Activated naive CD8-positive, alpha-beta T cell (primary cell): ENCODE data around the gene TMEM132E.
A peak's percentile ranks its signal among the peaks of the same experiment; 100 is the strongest.

ENCODE experiments used
- H3K27ac Mint-ChIP-seq: one replicate; pipeline ENCODE4 v1.8.0; 2021; ENCODE audit warnings: mixed read lengths
- H3K27me3 Mint-ChIP-seq: one replicate; pipeline ENCODE4 v1.8.0; 2021; ENCODE audit warnings: mixed read lengths
- H3K36me3 Mint-ChIP-seq: one replicate; pipeline ENCODE4 v1.8.0; 2021; ENCODE audit warnings: mixed read lengths
- H3K4me1 Mint-ChIP-seq: one replicate; pipeline ENCODE4 v1.8.0; 2021; ENCODE audit warnings: low read depth, mixed read lengths
- H3K4me3 Mint-ChIP-seq: one replicate; pipeline ENCODE4 v1.8.0; 2021; ENCODE audit warnings: mild to moderate bottlenecking, mixed read lengths
- H3K9me3 Mint-ChIP-seq: one replicate; pipeline ENCODE4 v1.8.0; 2021; ENCODE audit warnings: low read depth, mixed read lengths

The TMEM132E gene

GRCh38 chr17:34626121-34626681 lies 46.8 kb downstream of the TMEM132E start:
- Mint-ChIP-seq H3K36me3 (no peaks in the 10 kb centered on the region), H3K27me3 (peaks cover 42% of the 10 kb centered on the region), H3K27ac (no peak overlapping the region), H3K4me3 (no peak overlapping the region), H3K4me1 (peaks cover 8% of the 10 kb centered on the region), H3K9me3 (no peaks in the 10 kb centered on the region)

- Mint-ChIP-seq H3K9me3 (no peaks in the 10 kb centered on the region), H3K27ac (no peak overlapping the region), H3K27me3 (peaks cover 32% of the 10 kb centered on the region), H3K4me1 (peaks cover 8% of the 10 kb centered on the region), H3K4me3 (no peak overlapping the region), H3K36me3 (no peaks in the 10 kb centered on the region)
Observed at GRCh38 chr17:34628879-34629278, 49.5 kb downstream of the TMEM132E start.

GRCh38 chr17:34633351-34633750 lies 54.0 kb downstream of the TMEM132E start:
- Mint-ChIP-seq H3K27me3 (peaks cover 6% of the 10 kb centered on the region), H3K36me3 (no peaks in the 10 kb centered on the region), H3K4me1 (peaks cover 10% of the 10 kb centered on the region), H3K27ac (no peak overlapping the region), H3K4me3 (no peak overlapping the region), H3K9me3 (no peaks in the 10 kb centered on the region)

- Mint-ChIP-seq H3K4me3 (no peak overlapping the region), H3K36me3 (no peaks in the 10 kb centered on the region), H3K4me1 (peaks cover 10% of the 10 kb centered on the region), H3K27me3 (peaks cover 6% of the 10 kb centered on the region), H3K9me3 (no peaks in the 10 kb centered on the region), H3K27ac (no peak overlapping the region)
Observed at GRCh38 chr17:34633760-34634159, 54.4 kb downstream of the TMEM132E start.

- Mint-ChIP-seq H3K27me3 (peaks cover 2% of the 10 kb centered on the region), H3K36me3 (no peaks in the 10 kb centered on the region), H3K4me1 (peaks cover 13% of the 10 kb centered on the region), H3K9me3 (no peaks in the 10 kb centered on the region), H3K4me3 (no peak overlapping the region), H3K27ac (no peak overlapping the region)
Observed at GRCh38 chr17:34634551-34635160, 55.3 kb downstream of the TMEM132E start.

- peaks cover 13% of the 10 kb centered on the region for H3K4me1 Mint-ChIP-seq
- no peak overlapping the region for H3K27ac Mint-ChIP-seq
- H3K9me3 Mint-ChIP-seq = no peaks in the 10 kb centered on the region
Observed at GRCh38 chr17:34635876-34636275, 56.5 kb downstream of the TMEM132E start.

GRCh38 chr17:34637041-34637547 lies 57.7 kb downstream of the TMEM132E start:
- peak overlapping the region; percentile 70 for H3K4me3 Mint-ChIP-seq
- peaks cover 13% of the 10 kb centered on the region for H3K4me1 Mint-ChIP-seq
- no peaks in the 10 kb centered on the region for H3K36me3 Mint-ChIP-seq
- H3K27ac Mint-ChIP-seq = no peak overlapping the region
- peaks cover 3% of the 10 kb centered on the region for H3K27me3 Mint-ChIP-seq
- no peaks in the 10 kb centered on the region for H3K9me3 Mint-ChIP-seq

More at GRCh38 chr17:34635876-34636275, 56.5 kb downstream of the TMEM132E start:
- Mint-ChIP-seq H3K4me3 (no peak overlapping the region), H3K27me3 (peaks cover 2% of the 10 kb centered on the region), H3K36me3 (no peaks in the 10 kb centered on the region)

- H3K9me3 Mint-ChIP-seq = no peaks in the 10 kb centered on the region
- peaks cover 13% of the 10 kb centered on the region for H3K4me1 Mint-ChIP-seq
- no peak overlapping the region for H3K27ac Mint-ChIP-seq
- H3K4me3 Mint-ChIP-seq = peak overlapping the region; percentile 81
- H3K27me3 Mint-ChIP-seq = peaks cover 2% of the 10 kb centered on the region
- no peaks in the 10 kb centered on the region for H3K36me3 Mint-ChIP-seq
Observed at GRCh38 chr17:34637548-34638525, 58.5 kb downstream of the TMEM132E start.

GRCh38 chr17:34638526-34639260 lies 59.3 kb downstream of the TMEM132E start:
- no peaks in the 10 kb centered on the region for H3K9me3 Mint-ChIP-seq
- no peak overlapping the region for H3K27ac Mint-ChIP-seq
- H3K4me1 Mint-ChIP-seq = peaks cover 13% of the 10 kb centered on the region
- peak overlapping the region; percentile 81 for H3K4me3 Mint-ChIP-seq
- no peaks in the 10 kb centered on the region for H3K36me3 Mint-ChIP-seq
- peaks cover 2% of the 10 kb centered on the region for H3K27me3 Mint-ChIP-seq

GRCh38 chr17:34639706-34640425 lies 60.5 kb downstream of the TMEM132E start:
- no peaks in the 10 kb centered on the region for H3K9me3 Mint-ChIP-seq
- H3K4me1 Mint-ChIP-seq = peaks cover 13% of the 10 kb centered on the region
- no peaks in the 10 kb centered on the region for H3K36me3 Mint-ChIP-seq
- H3K27me3 Mint-ChIP-seq = peaks cover 6% of the 10 kb centered on the region
- no peak overlapping the region for H3K27ac Mint-ChIP-seq
- no peak overlapping the region for H3K4me3 Mint-ChIP-seq

GRCh38 chr17:34641368-34641767 lies 62.0 kb downstream of the TMEM132E start:
- H3K4me1 Mint-ChIP-seq = peaks cover 13% of the 10 kb centered on the region
- no peak overlapping the region for H3K4me3 Mint-ChIP-seq
- no peak overlapping the region for H3K27ac Mint-ChIP-seq
- H3K36me3 Mint-ChIP-seq = no peaks in the 10 kb centered on the region
- H3K27me3 Mint-ChIP-seq = peaks cover 6% of the 10 kb centered on the region
- no peaks in the 10 kb centered on the region for H3K9me3 Mint-ChIP-seq

GRCh38 chr17:34644941-34645550 lies 65.7 kb downstream of the TMEM132E start:
- no peak overlapping the region for H3K4me3 Mint-ChIP-seq
- H3K4me1 Mint-ChIP-seq = no peaks in the 10 kb centered on the region
- no peaks in the 10 kb centered on the region for H3K36me3 Mint-ChIP-seq
- peaks cover 6% of the 10 kb centered on the region for H3K27me3 Mint-ChIP-seq
- no peak overlapping the region for H3K27ac Mint-ChIP-seq
- no peaks in the 10 kb centered on the region for H3K9me3 Mint-ChIP-seq

- no peaks in the 10 kb centered on the region for H3K4me1 Mint-ChIP-seq
- H3K4me3 Mint-ChIP-seq = no peak overlapping the region
- H3K27me3 Mint-ChIP-seq = peaks cover 6% of the 10 kb centered on the region
- H3K9me3 Mint-ChIP-seq = no peaks in the 10 kb centered on the region
- no peaks in the 10 kb centered on the region for H3K36me3 Mint-ChIP-seq
- no peak overlapping the region for H3K27ac Mint-ChIP-seq
Observed at GRCh38 chr17:34645594-34645993, 66.2 kb downstream of the TMEM132E start.

GRCh38 chr17:34647511-34647910 lies 68.1 kb downstream of the TMEM132E start:
- Mint-ChIP-seq H3K27ac (no peak overlapping the region), H3K27me3 (peaks cover 4% of the 10 kb centered on the region)

More at GRCh38 chr17:34647511-34647910, 68.1 kb downstream of the TMEM132E start:
- no peaks in the 10 kb centered on the region for H3K36me3 Mint-ChIP-seq
- no peak overlapping the region for H3K4me3 Mint-ChIP-seq
- no peaks in the 10 kb centered on the region for H3K4me1 Mint-ChIP-seq
- no peaks in the 10 kb centered on the region for H3K9me3 Mint-ChIP-seq
